Measurements from ENCODE around the gene OR2M7.

DNA sequence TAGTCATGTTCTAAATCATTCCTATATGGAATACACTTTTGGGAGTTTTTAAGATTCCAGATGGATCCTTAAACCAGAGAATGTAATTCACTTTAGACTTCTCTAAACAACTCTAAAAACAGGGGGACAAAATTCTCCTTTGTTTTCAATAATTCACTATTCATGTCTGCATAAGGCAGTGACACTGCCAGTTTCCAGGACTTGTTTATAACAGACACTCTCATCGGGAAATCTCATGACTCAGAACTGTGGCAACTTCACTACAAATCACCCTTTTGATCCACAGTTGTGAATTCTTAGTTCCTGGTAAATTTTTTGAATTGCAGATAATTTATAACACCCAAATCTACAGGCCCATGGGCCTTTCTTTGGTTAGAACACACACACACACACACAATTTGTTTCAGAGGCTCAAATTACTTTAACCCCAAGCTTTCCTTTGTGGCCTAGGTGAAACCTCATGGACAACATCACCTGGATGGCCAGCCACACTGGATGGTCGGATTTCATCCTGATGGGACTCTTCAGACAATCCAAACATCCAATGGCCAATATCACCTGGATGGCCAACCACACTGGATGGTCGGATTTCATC lies 36.9 kb upstream of the OR2M7 start, which contains the start of gene OR2T4:
- TF ChIP-seq, protein P1, sequence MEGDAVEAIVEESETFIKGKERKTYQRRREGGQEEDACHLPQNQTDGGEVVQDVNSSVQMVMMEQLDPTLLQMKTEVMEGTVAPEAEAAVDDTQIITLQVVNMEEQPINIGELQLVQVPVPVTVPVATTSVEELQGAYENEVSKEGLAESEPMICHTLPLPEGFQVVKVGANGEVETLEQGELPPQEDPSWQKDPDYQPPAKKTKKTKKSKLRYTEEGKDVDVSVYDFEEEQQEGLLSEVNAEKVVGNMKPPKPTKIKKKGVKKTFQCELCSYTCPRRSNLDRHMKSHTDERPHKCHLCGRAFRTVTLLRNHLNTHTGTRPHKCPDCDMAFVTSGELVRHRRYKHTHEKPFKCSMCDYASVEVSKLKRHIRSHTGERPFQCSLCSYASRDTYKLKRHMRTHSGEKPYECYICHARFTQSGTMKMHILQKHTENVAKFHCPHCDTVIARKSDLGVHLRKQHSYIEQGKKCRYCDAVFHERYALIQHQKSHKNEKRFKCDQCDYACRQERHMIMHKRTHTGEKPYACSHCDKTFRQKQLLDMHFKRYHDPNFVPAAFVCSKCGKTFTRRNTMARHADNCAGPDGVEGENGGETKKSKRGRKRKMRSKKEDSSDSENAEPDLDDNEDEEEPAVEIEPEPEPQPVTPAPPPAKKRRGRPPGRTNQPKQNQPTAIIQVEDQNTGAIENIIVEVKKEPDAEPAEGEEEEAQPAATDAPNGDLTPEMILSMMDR (conservative IDR thresholded peaks at IDR 0.05 in 1 of 2, IDR thresholded peaks at IDR 0.05 in 1 of 2; ENCODE audit: extremely low read depth in 1 of 2, insufficient read depth in 1 of 2, low read depth in 1 of 2, low read length in 2 of 2), result no peak
- no peak for TF ChIP-seq EZH2 (IDR thresholded peaks at IDR 0.05; ENCODE audit: borderline replicate concordance, low read length)
